ENCODE data around the gene TMEM271.

- TF ChIP-seq CTCF (IDR thresholded peaks at IDR 0.05; ENCODE audit: low read depth, low read length) (no peak), EZH2phosphoT487 (IDR thresholded peaks at IDR 0.05; ENCODE audit: low read depth) (no peak)
Measured at GRCh38 chr4:576245-576821, at the start of gene TMEM271.

Data from OCI-LY3 (cell line).